HG03139 (cell line): Measurements from ENCODE around the gene SLC9A8.

Experiments
- ATAC-seq: cut with Tn5 transposase; IDR thresholded peaks from one replicate; pipeline ENCODE4 v1.9.1; 2021; ENCODE audit not compliant: unreplicated experiment

SLC9A8 gene

DNA sequence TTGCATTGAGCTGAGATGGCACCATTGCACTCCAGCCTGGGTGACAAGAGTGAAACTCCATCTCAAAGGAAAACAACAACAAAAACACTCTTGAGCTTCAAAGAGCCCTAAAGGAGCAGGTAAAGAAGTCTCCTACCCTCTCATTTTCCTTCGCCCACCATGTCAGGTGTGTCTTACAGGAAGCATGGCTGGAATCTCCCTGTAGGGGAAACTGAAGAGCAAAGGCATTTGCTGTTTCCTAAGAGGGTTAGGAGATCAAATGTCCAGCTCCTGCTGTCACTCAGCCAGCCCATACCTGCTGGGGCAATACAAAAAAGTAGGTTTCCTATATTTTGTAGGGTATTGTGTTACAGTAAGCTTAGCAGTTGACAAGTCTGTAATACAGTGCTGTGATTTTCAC, 59.4 kb downstream of the SLC9A8 start:
- no peak for ATAC-seq

DNA sequence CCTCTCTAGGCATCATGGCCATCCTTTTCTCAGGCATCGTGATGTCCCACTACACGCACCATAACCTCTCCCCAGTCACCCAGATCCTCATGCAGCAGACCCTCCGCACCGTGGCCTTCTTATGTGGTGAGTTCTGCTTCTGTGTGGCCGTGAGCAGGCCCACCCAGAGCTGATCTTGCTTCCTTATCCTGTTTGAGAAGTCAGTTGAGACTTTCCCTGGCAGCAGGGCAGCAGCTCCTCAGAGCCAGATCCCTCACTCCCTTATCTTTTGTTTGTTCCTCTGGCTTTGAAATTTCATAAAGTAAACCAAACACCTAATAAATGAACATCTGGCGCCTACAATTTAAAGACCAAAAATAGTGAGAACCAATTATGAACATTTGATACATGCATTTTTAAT, 62.1 kb downstream of the SLC9A8 start:
- no peak for ATAC-seq

DNA sequence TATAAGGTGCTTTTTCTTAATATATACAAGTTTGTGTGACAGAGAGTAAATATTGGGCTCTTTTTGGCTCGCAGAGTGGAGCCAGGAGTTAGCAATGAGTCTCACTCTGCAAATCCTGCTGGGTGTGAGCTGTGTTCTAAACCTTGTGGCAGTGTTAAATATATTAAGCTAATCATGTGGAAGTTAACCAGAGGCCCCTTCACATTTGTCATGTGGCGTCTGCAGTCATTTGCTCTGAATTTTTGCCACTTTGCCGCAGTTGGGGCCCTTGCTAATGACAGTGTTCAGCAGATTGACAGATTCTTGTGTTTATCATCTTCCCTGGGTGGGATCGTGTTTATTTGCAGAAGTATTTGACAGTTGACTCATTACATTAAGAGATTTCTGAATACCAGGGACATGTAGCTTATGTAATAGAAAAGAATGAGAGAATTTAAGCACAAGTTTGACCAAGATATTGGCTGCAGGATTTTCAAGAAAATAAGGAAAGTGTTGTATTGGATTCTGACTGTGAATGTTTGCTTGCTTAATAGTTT, 64.8 kb downstream of the SLC9A8 start:
- ATAC-seq, result no peak

DNA sequence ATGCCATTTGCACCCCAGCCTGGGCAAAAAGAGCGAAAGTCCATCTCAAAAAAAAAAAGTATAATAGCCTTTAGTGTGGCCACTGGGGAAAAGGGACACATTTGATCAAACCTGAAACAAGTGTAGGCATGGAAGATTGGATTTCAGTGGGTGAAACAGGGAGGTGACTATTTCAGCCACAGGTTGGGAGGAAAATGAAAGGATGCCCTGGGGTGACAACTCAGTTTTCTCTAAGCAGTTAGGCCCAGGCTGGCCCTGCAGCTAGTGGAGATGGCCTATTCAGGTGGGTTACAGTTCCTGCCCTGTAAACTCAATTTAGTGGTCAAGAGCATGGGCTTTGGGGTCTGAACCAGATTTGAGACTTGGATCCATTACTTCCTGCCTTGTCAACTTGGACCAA, 66.3 kb downstream of the SLC9A8 start:
- ATAC-seq, result no peak

DNA sequence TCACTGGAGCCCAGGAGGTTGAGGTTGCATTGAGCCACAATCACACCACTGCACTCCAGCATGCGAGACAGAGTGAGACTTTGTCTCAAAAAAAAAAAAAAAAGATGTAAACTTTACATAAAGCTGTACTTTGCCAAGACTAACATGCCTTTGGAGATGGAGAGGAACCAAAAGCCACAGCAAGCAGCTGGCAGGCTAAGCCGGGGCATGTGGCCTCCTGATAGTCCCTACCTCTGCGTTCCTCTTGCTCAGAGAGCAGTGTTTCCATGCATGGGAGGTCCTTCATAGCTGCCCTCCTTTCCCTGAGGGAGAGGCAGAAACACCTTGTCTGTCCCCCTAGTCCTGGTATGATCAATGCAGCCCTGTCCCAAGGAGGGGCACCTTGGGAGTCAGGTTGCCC, 67.5 kb downstream of the SLC9A8 start:
- no peak for ATAC-seq

DNA sequence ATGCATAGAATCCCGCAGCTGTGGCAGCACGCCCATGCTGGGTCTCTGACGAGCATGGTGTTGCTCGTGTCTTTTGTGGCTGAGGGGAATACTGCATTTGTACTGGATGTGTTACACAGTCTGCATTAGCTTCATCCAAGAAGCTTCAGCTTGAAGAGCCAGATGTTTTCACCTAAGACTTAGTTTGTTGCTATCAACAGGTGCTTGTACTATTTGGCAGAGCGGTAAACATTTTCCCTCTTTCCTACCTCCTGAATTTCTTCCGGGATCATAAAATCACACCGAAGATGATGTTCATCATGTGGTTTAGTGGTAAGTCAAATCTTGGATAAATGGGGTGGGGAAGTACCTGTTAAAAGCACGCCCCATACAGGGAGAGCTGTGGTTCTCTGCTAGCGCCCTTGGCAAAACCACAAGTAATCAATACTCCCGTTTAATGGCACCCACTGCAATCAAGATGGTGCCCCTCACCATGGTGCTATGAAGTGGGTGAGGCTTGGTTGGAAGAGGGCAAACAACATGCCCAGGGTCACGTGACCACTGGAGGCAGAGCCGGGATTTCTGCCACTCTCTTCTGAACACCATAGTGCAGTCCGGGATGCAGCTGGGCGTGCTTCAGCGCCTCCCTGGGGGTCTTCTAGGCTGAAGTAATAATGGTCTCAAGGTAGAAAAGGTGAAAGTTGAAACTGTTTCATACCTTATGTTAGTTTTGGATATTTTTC, 68.3 kb downstream of the SLC9A8 start:
- no peak for ATAC-seq

DNA sequence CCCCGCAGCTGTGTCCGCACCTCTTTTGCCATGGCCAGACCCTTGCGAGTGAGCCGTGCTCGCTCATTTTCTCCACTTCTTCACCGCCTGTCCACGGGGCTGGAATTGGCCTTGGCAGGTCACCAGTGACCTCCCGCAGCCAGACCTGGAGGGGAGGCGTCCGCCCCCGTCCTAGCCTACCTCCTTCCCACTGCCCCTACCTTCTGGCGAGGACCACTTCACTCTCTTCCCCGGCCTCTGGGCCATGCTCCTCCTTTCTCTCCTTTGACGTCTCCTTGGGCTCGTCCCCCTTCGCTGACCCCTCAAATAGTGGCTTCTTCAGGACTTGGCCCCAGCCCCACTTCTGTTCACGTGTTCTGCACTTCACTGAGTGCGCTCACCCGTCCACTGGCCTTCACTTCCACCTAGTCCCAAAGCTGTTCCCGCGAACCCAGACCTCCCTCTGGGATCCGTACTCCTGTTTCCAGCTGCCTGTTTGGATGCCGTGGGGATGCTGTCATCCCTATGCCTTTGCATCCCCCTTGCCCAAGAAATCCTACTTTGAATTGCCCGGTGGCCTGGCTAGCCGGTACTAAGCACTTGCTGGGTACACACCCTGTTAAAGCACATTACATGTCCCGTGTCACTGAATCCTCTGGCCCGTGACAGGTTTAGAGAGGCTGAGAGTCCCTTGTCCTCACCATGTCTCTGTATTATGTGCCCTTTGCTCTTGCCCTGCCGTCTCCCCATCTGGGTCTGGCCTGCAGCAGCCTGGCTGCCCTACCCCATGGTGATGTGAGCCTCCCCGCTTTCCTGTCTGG, 69.7 kb downstream of the SLC9A8 start:
- no peak for ATAC-seq

DNA sequence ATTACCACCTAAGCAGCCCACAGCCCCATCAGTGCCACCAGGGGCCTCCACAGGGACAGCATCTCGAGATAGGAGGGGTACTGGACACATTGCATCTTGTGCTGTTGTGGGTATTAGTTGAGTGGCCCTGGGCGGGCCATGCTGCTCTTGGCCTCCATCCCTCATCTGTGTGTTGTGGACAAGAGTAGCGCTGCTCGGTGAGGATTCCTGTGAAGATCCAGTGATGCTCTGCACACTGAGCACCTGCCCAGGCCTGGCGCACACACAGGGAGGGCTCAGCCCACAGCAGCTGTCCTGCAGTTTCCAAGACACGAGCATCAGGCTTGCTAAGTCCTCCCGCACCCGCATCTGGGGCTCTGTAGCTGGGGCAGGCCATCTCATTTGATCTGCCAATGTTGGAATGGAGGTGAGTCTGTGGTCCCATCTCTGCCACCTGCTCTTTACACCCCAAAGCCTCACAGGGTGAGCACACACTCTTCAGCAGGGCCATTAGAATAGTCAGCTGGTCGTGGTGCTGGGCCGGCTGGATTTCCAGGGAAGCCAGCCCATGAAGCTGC, 70.7 kb downstream of the SLC9A8 start:
- no peak for ATAC-seq

DNA sequence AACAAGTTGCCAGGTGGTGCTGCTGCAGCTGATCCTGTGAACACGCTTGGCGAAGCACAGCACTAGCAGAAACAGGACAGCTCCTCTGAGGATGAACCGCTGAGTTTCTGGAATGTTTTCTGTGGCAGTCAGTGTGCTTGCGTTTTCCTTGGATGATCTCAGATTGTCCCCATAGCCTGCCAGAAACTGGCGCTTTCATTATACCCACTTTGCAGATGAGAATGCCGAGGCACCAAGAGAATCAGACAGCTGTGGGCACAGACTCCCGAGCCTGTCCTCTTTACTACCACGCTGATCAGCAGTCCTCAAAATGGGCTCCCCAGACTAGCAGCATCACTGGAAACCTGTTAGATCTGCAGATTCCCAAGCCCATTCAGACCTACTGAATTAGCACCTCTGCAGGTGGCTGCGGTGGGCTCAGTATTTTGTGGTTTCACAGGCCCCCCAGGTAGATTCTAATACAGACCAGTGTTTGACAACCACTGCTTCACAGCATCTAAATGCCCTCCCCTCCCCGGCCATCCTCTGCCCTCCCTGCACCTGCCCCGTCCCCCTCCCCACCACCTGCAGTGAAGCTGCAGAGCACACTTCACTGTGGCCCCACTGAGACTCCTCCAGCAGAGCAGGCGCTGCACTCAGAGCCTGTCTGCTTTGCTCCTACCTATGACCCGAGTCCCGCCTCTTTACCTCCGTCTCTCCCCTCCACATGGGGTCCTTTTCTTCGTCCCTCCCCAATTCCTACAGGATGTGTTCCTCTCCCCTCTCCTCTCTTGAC, 73.1 kb downstream of the SLC9A8 start:
- ATAC-seq, result no peak

DNA sequence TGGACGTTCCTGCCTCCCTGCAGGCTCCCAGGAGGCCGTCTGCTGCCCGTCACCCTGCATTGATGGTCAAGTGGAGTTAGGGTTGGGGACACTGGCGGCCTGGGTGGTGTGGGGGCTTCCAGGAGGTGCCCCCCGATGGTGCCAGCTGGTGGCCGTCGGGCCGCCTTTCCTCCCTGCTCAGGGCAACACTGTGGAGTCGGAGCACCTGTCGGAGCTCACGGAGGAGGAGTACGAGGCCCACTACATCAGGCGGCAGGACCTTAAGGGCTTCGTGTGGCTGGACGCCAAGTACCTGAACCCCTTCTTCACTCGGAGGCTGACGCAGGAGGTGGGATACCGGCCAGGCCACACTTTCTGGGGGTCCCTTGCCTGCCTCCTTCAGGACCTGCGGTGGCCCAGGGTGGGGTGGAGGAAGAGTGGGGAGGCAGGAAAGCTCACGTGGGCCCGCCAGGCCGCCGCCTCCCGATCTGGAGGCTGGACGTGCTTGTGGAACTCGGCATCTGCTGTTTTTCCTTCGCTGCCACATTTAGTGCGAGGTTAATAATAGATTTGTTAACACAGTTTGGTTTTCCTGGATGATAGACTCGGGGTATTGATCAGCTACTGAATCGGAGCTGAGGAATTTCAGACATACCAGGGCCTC, 74.1 kb downstream of the SLC9A8 start:
- no peak for ATAC-seq

DNA sequence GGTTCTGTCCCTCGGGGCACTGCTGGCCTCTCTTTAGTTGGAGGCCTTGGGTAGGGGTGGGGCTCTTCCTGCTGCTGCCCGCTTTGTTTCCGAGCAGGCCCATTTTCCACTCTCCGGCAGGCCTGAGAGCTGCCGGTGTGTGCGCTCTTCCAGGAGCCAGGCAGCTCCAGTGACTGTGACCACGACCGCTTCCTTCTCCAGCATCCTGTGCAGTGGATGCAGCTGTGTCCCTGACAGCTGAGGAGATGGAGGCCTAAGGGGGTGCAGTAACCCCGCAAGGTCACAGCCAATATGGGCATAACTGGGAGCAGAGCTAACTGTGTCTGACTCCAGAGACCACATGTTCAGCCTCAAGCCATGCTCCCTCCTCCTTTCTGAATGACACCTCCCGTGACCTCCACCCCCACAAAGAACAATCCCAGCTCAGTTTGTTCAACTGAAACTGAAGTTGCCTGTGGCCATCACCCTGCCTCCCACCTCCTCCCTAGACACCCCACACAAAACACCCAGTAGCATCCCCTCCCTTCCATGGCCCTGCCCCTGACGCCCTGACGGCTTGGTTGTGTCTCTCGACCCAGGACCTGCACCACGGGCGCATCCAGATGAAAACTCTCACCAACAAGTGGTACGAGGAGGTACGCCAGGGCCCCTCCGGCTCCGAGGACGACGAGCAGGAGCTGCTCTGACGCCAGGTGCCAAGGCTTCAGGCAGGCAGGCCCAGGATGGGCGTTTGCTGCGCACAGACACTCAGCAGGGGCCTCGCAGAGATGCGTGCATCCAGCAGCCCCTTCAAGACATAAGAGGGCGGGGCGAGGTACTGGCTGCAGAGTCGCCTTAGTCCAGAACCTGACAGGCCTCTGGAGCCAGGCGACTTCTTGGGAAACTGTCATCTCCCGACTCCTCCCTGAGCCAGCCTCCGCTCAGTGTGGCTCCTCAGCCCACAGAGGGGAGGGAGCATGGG, 74.9 kb downstream of the SLC9A8 start:
- no peak for ATAC-seq

DNA sequence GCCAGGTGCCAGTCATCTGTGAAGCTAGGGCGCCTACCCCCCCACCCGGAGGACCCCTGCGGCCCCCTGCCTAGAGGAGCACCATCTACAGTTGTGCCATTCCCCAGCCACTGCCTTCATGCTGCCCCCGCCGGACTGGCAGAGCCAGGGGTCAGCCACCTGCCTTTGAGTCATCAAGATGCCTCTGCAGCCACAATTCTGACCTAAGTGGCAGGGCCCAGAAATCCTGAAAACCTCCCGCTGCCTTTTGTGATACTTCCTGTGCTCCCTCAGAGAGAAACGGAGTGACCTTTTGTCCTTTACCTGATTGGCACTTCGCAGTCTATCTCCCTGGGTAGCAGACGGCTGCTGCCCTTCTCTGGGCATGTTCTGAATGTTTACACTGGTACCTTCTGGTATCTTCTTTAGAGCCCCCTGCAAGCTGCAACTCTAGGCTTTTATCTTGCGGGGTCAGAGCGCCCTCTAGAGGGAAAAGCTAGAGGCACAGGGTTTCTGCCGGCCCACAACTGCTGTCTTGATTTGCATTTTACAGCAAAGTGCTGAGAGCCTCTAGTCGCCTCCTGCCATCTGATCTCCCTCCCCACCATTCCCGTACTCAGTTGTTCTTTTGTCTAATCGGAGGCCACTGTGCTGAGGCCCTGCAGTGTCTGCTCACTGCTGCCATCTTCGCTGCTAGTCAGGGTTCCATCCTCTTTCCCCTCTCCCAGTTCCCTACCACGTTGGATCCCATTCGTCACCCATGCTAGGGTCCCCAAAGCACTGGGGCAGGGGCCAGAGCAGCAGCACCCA, 75.8 kb downstream of the SLC9A8 start:
- ATAC-seq, result no peak

DNA sequence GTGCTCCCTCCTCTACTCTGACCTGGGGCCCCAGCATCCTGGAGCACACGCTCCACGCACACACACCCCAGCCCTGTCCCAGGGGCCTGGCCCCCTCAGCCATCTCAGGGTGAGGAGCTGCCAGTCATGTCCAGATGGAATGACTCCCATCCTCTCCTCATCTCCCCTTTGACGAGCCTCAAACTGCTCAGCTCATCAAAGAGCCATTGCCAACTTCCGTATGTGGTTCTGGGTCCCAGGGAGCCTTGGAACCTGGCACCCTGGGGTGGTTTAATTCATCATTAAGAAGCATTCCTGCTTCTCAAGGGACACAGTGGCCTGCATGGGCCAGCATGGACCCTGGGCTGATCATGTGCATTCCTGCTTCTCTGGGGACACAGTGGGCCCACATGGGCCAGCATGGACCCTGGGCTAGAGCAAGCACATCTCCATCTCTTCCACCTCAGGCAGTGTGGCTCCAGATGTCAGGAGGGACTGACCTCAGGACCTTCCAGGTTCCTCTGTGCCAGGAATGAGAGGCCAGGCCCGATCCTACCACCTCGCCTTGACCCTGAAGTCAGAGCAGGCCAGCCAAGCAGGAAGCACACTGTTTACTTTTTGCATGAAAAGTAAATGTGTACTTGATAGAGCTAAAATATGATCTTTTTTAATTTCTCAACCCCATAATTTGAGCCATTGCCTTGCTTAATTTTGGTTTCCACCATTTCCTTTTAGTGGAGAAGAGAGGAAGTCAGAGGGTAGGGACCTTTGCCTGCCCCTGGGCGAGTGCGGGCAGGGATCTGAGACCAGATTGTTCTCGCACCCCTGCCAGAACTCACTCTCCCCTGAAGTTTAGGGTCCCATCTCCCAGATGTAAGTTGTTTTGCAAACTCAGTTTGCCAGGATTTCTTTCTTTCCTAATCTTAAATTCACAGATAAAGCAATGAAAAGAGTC, 76.6 kb downstream of the SLC9A8 start:
- no peak for ATAC-seq

DNA sequence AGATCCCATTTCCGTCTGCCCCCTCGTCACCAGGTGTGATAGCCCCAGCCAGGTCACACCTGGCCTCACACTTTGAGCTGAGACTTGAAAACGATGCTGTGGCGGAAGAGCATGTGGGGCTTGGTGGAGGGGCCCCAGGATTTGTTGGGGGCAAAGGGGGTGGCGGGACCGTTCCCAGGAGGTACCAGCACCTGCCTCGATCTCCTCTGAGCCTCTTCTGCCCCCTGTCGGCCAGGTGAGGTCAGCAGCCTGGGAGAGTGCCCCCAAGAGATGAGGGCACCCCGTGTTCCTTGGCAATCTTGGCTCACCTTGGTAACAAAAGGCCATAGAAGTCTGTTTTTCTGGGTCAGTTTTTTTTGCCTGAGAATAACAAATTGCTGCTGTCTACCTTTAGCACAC, 77.3 kb downstream of the SLC9A8 start:
- no peak for ATAC-seq

DNA sequence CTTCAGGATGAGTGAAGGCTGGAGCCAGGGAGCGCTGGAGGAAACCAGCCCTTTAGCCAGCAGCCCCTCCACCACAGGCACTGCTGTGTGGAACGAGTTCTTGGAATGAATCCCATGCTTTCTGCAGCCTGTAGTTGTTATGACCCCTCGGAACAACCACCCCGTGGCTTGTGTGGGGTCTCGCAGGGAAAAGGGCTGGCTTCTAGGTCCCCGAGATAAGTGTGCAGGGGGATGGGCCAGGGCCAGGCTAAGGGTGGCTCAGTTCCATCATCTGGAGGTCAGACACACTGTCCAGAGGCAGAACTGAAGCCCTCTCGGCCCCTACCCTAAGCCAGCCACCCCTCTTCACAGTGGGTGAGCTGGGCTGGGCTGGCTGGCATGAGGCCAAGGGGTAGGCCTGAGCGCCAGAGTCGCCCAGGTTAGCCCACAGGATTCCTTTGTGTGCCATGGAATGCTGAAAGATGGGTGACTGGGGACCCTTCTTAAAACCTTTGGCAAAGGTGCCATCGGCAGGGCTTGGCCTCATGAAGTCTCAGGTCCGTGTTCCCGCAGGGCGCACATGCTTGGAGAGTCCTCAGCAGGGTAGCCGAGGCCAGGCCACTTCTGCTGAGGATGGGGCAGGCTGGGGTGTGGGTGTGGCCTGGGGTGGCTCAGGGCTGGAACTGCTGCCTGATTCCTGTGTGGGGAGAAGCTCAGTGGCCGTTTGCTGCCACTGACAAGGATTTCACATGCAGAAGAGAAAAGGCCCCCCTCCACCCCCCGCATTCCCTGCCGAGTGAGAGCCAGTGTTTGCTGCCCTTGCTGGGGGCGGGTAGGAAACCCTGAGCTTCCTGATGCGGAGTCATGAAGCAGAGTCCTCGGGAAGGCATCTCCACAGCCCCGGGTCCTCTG, 78.1 kb downstream of the SLC9A8 start:
- ATAC-seq, result no peak

DNA sequence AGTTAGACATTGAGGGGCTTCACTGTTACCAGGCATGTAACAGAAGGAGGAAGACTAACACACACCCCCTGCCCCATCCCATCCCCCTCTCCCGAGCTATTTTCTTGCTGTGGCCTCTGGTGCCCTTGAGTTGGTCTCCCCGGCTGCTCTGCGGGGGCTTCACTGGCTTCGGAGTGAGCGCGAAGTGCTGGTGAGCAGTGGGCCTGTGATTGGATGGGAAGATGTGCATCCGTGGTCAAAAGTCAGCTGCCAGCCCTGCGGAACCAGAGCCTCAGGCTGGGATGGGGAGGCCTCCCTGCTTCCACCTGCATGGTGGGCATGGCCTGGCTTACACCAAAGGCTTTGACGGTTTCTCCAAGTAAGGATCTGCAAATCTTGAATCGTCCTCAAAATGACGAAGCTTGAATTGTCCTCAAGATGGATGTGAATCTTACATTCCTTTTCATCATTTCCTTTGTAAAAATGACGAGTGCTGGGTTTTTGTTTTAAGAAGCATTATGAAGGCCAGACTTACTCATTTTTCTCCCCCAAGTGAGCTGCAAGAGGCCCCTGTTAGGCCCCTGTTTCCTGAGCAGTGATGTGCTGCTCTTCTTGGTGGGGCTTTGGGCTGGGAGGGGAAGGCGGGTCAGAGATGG, 79.0 kb downstream of the SLC9A8 start:
- no peak for ATAC-seq
